Left forelimb (tissue), 1 donor: ENCODE results near the gene PAK5.

Source experiments
- DNase-seq: peaks from one replicate; pipeline ENCODE4 v3.0.0-alpha.2; 2018; ENCODE audit warnings: low spot score

The PAK5 gene

GRCh38 chr20:9517297-9518162, 321.3 kb downstream of the PAK5 start:
- DNase-seq = no peak

- DNase-seq = no peak
These were observed 322.5 kb downstream of the PAK5 start for GRCh38 chr20:9516234-9516871.

- no peak for DNase-seq
These were observed 323.1 kb downstream of the PAK5 start for GRCh38 chr20:9515741-9516233.

GRCh38 chr20:9515214-9515585, 323.7 kb downstream of the PAK5 start:
- no peak for DNase-seq

- peak; percentile 77 for DNase-seq
These were observed 324.2 kb downstream of the PAK5 start, which contains the start of gene LAMP5 for GRCh38 chr20:9514461-9515213. LAMP5 (plus strand) TSS chr20:9514590; CDS start chr20:9514853, 263 bp downstream.

- DNase-seq = no peak
These were observed 324.8 kb downstream of the PAK5 start for GRCh38 chr20:9514072-9514460.

GRCh38 chr20:9510911-9511310, 328.0 kb downstream of the PAK5 start:
- no peak for DNase-seq

GRCh38 chr20:9509246-9509645, 329.6 kb downstream of the PAK5 start:
- no peak for DNase-seq

GRCh38 chr20:9508696-9509178, 330.1 kb downstream of the PAK5 start:
- no peak for DNase-seq

- DNase-seq = no peak
These were observed 330.6 kb downstream of the PAK5 start for GRCh38 chr20:9508240-9508661.

GRCh38 chr20:9507544-9508239, 331.2 kb downstream of the PAK5 start:
- no peak for DNase-seq

- no peak for DNase-seq
These were observed 331.9 kb downstream of the PAK5 start for GRCh38 chr20:9506964-9507369.

- no peak for DNase-seq
These were observed 332.5 kb downstream of the PAK5 start for GRCh38 chr20:9506280-9506821.

GRCh38 chr20:9503526-9504245, 335.2 kb downstream of the PAK5 start:
- no peak for DNase-seq

GRCh38 chr20:9501473-9501872, 337.4 kb downstream of the PAK5 start:
- no peak for DNase-seq

- DNase-seq = no peak
These were observed 338.8 kb downstream of the PAK5 start for GRCh38 chr20:9500121-9500520.

GRCh38 chr20:9499126-9499899, 339.6 kb downstream of the PAK5 start:
- no peak for DNase-seq

- DNase-seq = no peak
These were observed 340.6 kb downstream of the PAK5 start for GRCh38 chr20:9498322-9498721.

- no peak for DNase-seq
These were observed 342.7 kb downstream of the PAK5 start for GRCh38 chr20:9496155-9496554.

GRCh38 chr20:9495701-9496100, 343.2 kb downstream of the PAK5 start:
- DNase-seq = no peak
